GM18505 (cell line): ENCODE measurements around the gene INPPL1.
"Not testable (repeated sequence)": the region's sequence is repeated elsewhere in the genome, so short reads cannot be mapped to it uniquely, and the experiment has no call there.

Experiments used
- ATAC-seq: cut with Tn5 transposase; IDR thresholded peaks from one replicate; pipeline ENCODE4 v1.9.1; 2021; ENCODE audit not compliant: unreplicated experiment
- POLR2A ChIP-seq: IDR thresholded peaks from 4 replicates; pipeline ENCODE4 v1.6.1; 2011; ENCODE audit warnings: borderline replicate concordance; ENCODE audit not compliant: insufficient read depth, insufficient read length; ENCODE audit errors: extremely low read depth

The INPPL1 gene

DNA sequence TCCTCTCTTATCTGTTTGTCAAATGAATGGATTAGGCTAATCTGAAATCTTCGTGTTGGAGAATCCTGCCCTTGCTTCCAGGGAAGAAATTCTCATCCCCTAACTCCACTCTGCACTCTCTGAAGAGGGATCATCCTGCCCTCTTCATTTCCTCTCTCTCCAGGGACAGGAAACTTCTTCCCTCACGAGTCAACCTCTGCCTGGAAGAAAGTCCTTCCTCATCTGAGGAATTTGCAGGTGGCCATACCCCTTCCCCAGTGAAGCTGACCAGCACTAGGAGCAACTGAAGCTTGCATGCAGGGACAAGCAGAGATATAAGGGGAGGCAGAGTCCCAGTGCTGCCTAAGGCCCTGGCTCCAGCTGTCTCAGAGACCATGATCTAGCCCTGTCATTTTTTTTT is 23.0 kb downstream of the INPPL1 start:
- no peak for TF ChIP-seq POLR2A
- no peak for ATAC-seq

DNA sequence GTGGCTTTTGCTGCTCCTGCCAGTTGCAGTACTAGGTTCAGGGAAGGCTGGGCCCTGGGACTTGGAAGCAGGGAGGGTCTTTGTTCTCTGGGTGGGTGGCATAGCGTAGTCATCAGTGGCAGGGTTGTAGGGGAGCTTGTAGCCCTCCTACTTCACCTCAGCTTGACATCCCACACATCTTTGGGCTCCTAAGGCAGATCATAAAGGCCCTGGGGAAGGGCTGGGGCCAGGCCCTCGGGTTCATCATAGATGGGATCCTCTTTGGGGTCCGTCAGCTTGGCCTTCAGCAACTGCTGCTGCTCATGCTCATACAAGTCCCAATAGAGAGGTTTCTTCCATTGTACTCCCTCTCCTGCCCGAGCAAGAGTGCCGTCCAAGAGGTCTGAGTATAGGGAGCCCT is 25.4 kb downstream of the INPPL1 start:
- ATAC-seq = no peak
- TF ChIP-seq POLR2A = no peak

DNA sequence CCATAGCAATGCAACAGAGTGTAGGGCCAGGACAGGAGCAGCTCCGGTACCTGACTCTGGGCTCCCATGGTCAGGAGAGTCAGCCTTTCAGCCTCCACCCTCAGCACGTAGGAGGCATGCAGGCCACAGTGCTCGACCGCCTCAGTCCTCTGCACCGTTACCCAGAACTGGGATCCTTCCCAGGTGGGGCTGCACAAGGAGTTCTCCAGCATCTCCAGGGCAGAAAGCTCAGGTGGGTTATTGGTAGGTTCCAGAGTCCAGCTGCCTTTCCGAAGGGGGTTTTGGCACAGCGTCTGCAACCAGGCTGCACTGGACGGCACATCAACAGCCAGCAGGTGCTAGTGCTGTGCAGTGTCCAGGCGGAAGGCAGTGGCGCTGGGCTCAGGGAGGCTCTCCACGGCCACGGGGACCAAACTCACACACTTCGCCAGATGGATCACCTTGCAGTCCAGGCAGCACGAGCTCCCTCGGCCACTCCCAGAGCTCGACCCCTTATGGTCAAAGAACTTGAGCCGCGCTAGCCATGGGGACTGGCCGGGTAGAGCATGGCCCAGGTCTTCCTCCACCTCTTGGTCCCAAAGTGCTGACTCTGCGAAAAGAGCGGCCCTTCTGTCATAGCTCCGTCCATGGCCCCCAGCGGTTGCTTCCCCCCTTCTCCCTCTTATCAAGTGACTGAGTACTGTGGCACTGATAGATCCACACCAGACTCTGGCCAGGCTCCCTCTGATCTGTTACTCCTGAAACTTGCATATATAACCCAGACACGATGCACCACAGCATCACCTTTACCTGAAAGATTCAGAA is 26.3 kb downstream of the INPPL1 start:
- no peak for ATAC-seq

DNA sequence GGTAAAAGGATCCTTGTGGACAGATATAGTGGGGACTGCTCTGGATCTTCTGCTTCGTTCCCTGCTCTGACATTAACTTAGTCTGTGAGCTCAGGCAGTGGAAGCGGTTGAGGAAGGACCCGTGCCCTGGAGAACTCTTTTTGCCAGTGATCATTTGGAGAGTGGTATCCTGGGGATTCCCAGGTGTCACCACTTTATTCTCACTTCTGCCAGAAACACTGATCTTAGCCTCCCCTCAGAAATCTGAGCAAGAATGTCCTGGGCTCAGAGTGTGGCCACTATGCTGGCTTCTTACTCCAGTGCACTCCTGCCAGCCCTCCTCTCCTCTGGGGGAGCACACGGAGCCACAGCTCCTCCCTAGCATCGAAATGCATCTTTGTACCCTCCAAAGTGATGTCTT is 27.0 kb downstream of the INPPL1 start:
- ATAC-seq = no peak
- TF ChIP-seq POLR2A = no peak

More for the DNA sequence above, 26.3 kb downstream of the INPPL1 start:
- TF ChIP-seq POLR2A = no peak

DNA sequence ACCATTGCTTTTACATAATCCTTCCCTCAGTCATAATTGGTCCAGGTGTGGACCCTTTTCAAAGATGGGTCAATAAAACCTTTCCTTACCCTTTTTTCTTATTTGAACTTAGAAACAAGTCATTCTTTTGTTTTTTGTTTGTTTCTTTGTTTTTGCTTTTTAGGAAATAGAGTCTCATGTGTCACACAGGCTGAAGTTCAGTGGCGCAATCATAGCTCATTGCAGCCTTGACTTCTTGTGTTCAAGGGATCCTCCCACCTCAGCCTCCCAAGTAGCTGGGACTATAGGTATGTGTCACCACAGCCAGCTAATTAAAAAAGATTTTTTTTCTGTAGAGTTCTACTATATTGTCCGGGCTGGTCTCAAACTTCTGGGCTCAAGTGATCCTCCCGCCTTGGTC is 28.8 kb downstream of the INPPL1 start:
- no peak for ATAC-seq
- TF ChIP-seq POLR2A = no peak

DNA sequence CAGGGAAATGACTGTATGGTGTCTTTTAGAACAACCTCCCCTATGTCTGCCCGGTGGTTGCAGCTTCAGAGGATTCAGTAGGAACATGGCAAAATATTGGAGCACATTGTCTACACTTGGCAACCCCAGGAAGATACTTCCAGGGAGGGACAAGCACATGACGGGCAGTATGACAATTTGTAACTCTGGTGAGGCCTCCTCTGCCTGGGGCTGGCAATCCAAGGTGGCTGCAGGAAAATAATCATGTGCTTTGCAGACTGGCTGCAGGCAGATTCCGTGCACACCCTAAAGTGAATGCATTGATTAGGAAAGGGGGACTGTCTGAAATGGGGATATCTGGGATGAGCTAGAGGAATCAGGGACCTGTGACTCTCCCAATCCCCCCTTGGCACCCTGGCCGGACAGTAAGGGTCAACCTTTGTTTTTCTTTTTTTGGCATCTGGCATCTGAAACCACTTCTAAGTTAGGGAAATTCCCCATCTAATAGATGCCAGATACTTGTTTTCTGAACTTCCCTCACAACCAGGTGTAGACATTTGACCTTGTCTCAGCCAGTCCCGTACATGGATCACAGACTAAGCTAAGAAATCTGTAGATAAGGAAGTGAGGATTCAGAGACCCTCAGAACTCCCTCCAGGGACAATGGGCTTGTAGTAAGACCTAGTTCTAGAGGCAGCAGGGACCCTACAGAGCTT is 29.9 kb downstream of the INPPL1 start:
- TF ChIP-seq POLR2A = no peak
- no peak for ATAC-seq

DNA sequence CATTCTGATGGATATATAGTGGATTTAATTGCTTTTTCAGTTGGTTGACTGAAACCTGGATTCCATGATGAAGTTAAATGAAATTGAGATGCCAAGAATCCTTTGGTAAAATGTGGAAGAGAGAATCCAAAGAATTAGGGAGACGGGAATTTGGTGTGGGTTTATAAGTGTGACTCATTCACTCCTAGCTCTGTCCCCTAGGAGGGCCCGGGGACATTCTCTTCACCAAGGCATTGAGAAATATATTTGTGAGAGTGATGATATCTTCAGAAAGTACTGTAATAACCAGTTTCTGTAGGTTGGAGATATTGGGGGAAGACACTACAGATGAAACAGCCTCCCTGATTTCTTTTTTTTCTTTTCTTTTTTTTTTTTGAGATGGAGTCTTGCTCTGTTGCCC is 33.0 kb downstream of the INPPL1 start:
- ATAC-seq = no peak
- no peak for TF ChIP-seq POLR2A

DNA sequence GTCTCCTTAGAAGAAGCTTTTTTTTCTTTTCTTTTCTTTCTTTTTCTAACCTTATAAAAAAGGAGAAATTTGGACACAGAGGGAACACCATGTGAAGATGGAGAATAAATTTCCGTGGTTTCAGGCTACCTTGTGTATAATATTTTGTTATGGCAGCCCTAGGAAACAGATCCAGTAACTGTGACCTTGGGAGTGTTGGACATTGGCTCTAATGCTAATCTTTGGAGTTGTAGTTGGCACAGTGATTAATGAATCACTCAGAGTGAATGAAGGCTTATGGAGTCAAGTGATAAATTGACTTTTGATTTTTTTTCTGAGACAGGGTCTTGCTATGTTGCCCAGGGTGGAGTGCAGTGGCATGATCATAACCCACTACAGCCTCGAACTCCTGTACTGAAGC is 34.9 kb downstream of the INPPL1 start:
- ATAC-seq = no peak
- no peak for TF ChIP-seq POLR2A

DNA sequence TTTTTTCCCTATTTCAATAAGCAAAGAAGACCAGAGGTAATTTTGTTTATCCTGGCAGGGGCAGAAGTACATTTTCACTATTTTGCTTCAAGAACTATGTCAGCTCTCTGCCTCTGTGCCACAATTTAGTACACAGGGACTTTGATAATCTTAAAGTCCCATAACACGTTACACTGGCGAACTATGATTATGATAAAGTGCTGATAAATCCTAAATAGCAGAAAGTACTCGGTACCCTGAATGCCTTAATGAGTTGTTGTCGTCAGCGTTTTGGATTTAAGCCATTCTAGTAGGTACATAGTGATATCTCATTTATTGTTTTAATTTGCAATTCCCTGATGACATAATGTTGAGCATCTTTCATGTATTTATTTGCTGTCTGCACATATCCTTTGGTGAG is 36.0 kb downstream of the INPPL1 start:
- ATAC-seq = no peak
- no peak for TF ChIP-seq POLR2A

DNA sequence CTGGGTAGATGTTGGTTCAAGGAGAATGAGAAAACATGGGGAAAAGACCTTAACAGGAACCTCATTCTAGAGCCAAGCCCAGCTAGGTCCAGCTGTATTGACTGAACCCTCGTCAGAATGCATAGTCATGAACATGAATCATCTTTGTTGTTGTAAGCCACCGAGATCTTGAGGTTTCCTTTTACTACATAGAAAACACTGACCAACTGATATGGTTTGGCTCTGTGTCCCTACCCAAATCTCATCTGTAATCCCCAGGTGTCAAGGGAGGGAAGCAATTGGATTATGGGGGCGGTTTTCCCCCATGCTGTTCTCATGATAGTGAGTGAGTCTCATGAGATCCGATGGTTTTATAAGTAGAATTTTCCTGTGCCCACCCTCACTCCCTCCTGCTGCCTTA is 38.8 kb downstream of the INPPL1 start:
- no peak for TF ChIP-seq POLR2A
- ATAC-seq = no peak

DNA sequence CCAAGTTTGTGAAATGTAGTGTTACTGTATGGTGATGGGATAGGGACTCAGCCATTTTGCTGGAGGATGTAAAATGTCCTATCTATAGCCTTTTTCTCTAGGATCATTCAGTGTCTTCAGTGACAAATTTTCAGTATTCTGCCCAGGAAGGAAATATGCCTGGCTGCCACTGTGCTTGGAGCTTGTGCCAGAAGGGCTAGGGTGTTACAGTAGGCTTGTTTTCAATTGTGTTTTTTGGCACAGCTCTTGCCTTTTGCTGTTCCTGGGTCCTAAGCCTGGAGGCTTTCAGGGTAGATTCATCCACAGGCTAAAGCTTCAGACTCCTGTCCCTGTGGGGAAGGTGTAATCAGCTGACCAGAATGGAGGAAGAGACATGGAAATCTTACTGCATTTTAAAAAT is 41.4 kb downstream of the INPPL1 start:
- no peak for ATAC-seq
- no peak for TF ChIP-seq POLR2A

DNA sequence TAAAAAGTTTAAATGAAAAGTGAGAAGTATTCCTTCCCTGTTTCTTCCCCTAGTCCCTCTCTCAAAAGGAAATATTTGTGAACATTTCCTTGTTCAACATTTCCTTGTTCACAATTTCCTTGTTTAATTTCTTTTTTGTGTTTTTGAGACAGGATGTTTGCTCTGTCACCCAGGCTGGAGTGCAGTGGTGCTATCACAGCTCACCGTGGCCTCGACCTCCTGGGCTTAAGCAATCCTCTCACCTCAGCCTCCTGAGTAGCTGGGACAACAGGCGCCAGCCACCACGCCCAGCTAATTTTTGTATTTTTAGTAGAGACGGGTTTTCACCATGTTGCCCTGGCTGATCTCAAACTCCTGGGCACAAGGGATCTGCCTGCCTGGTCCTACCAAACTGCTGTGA is 42.4 kb downstream of the INPPL1 start:
- ATAC-seq = not testable (repeated sequence)

DNA sequence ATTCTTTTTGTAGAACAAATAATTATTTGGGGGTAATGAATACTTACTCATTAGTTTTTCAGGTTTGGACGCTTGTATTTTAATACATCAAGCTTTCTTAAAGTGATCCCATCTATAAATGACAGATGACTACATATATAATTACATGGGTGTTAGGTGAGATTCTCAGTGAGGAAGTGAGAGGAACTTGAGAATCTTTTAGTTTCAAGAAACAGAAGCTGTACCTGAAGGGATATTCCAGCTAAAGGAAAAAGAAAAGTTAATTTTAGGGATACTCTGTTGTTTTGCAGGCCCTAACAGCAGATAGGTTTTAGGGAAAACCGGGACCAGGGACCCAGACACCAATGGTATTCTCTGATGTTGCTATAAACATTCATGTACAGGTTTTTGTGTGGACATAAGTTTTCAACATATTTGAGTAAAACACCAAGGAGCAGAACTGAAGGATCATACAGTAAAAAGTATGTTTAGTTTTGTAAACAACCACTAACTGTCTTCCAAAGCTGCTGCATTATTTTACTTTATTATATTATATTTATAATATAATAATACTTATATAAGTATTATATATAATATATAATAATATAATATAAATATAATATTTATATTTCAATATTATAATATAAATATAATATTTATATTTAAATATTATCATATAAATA is 43.5 kb downstream of the INPPL1 start:
- no peak for ATAC-seq
- TF ChIP-seq POLR2A = no peak

DNA sequence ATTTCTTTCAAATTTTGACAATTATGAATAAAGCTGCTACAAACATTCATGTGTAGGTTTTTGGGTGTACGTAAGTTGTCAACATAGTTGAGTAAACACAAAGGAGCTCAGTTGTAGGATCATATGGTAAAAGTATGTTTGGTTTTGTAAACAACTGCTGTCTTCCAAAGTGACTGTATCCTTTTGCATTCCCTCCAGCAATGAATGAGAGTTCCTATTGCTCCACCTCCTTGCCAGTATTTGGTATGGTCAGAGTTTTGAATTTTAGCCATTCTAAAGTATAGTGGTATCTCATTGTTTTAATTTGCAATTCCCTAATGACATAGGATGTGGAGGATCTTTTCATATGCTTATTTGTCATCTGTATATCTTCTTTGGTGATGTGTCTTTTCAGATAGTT is 47.4 kb downstream of the INPPL1 start:
- no peak for ATAC-seq
- TF ChIP-seq POLR2A = no peak

DNA sequence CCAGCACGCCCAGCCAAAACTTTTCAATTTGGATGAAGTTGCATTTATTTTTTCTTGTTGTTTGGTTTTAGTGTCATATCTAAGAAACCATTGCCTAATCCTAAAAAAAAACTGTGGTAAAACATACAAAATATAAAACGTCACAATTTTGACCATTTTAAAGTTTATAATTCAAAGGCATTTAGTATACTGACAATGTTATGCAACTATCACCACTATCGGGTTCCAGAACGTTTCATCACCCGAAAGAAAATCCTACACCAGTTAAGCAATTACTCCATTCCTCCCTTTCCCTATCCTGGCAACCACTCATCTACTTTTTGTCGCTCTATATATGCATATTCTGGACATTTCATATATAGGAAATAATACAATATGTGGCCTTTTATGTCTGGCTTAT is 49.9 kb downstream of the INPPL1 start:
- no peak for ATAC-seq
- no peak for TF ChIP-seq POLR2A

DNA sequence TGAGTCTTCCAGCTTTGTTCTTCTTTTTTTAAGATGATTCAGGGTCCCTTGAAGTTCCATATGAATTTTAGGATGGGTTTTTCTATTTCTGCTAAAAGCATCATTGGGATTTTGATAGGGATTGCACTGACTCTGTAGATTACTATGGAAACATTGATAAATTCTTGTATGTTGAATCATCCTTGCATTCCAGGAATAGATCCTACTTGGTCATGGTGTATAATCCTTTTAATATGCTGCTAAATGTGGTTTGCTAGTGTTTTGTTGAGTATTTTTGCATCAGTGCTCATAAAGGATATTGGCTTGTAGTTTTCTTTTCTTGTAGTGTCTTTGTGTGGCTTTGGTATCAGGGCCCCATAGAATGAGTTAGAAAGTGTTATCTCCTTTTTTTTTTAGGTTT is 54.3 kb downstream of the INPPL1 start:
- TF ChIP-seq POLR2A = no peak
- ATAC-seq = no peak
